ENCODE data around the gene ZNF521.

DNA sequence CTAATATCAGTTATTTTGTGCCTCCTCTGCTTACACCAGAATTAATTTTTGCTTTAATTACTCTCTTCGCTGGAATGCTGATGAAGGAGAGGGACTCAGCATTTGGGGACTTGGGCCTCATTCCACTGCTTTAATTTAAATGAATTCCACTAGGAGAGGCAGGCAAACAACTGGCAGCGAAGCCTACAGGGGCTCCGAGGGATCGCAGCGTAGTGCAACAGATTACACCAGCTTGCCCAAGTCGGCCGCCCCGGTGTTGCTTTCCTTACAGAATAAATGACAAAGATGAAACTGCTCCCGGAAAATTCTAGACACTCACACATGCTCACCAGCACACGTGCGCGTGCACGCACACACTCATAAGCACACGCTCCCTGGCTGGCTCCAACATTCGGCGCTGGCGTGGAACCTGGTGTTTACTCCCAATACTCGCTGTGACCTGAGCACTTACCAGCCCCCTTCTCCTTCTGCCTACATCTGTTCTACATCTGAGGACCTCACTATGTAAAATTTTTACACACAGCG, 175.4 kb downstream of the ZNF521 start:
- TF ChIP-seq ZNF565 (CRISPR knock-in tag; conservative IDR thresholded peaks at IDR 0.05; ENCODE audit: low read depth) (no peak), ARNTL (CRISPR knock-in tag; IDR thresholded peaks at IDR 0.05; ENCODE audit: borderline replicate concordance, low read depth) (no peak), POU6F1 (CRISPR knock-in tag; IDR thresholded peaks at IDR 0.05; ENCODE audit: borderline replicate concordance, low read depth) (no peak), ISL1 (CRISPR knock-in tag; IDR thresholded peaks at IDR 0.05) (no peak)

Measured in SK-N-SH treated with all-trans-retinoic acid at 6 μM for 48 hours (cell line).